COR-L47 (cell line): Measurements from ENCODE around the gene NDFIP1.

Experiments used
- DNase-seq: peaks from one replicate; lab custom pipeline; 2025; lab: John Stamatoyannopoulos, UW

The NDFIP1 gene

GRCh38 chr5:142119051-142119625, 10.6 kb downstream of the NDFIP1 start:
- DNase-seq, result no peak

GRCh38 chr5:142120247-142120935, 11.8 kb downstream of the NDFIP1 start:
- no peak for DNase-seq

- DNase-seq, result no peak
These were observed 13.5 kb downstream of the NDFIP1 start for GRCh38 chr5:142122121-142122520.

GRCh38 chr5:142125378-142125777, 16.8 kb downstream of the NDFIP1 start:
- no peak for DNase-seq

- DNase-seq, result no peak
These were observed 17.4 kb downstream of the NDFIP1 start for GRCh38 chr5:142125963-142126362.

GRCh38 chr5:142128675-142129208, 20.2 kb downstream of the NDFIP1 start:
- DNase-seq, result no peak

- DNase-seq, result no peak
These were observed 21.0 kb downstream of the NDFIP1 start for GRCh38 chr5:142129446-142130066.

GRCh38 chr5:142131394-142131793, 22.8 kb downstream of the NDFIP1 start:
- DNase-seq, result no peak

- DNase-seq, result no peak
These were observed 24.3 kb downstream of the NDFIP1 start for GRCh38 chr5:142132916-142133315.

- no peak for DNase-seq
These were observed 25.0 kb downstream of the NDFIP1 start for GRCh38 chr5:142133330-142134206.

- no peak for DNase-seq
These were observed 25.9 kb downstream of the NDFIP1 start for GRCh38 chr5:142134331-142135010.

GRCh38 chr5:142141463-142141862, 32.9 kb downstream of the NDFIP1 start:
- no peak for DNase-seq

- DNase-seq, result peak; percentile 9
These were observed 35.3 kb downstream of the NDFIP1 start for GRCh38 chr5:142143878-142144277.

- peak; percentile 39 for DNase-seq
These were observed 36.7 kb downstream of the NDFIP1 start for GRCh38 chr5:142145106-142145900.

GRCh38 chr5:142149363-142149762, 40.8 kb downstream of the NDFIP1 start:
- DNase-seq, result no peak

GRCh38 chr5:142150431-142150830, 41.9 kb downstream of the NDFIP1 start:
- no peak for DNase-seq

GRCh38 chr5:142151436-142152383, 43.1 kb downstream of the NDFIP1 start:
- DNase-seq, result peak; percentile 30

- DNase-seq, result no peak
These were observed 43.8 kb downstream of the NDFIP1 start for GRCh38 chr5:142152384-142152732.

GRCh38 chr5:142153674-142154448, 45.3 kb downstream of the NDFIP1 start:
- no peak for DNase-seq
